ENCODE results near the gene ABI1. TPM values are rescaled to one million over a fixed set of nuclear protein-coding genes. Genes with fewer than 3 reads are reported as not detected.

The ABI1 gene
- total and polyA plus RNA-seq, 3 experiments from 2014 or later, result 35.9 to 79.7 (median 37.1) TPM

DNA sequence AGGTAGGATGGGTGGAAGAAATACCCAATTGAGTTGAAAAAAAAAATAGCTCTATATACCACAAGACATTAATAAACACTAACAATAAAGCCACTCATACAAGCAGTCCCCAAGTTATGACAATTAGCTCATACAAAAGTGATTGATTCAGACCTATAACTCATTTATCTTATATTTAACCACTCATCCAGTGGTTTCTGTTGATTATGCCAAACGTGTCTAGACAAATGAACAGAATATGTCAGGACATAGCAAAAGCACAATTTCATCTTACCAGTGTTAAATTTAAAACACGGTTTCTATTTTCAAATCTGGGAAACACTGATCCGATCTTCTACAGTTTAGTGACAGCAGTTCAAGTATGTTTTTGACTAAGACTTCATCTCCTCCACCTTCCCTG, 17.0 kb downstream of the ABI1 start:
- no peak overlapping the region for H3K27ac ChIP-seq (ENCODE audit: low read depth, low read length)
- DNase-seq, result no peak
- H3K9me3 ChIP-seq (ENCODE audit: low read length), result no peaks in the 10 kb centered on the region
- no peaks in the 10 kb centered on the region for H3K27me3 ChIP-seq (ENCODE audit: insufficient read depth, low read length, poor library complexity, severe bottlenecking)
- no peak overlapping the region for H3K4me3 ChIP-seq (ENCODE audit: low read length)
- peaks cover 66 to 90% (median 83%) of the 10 kb centered on the region in 3 donors for H3K4me1 Mint-ChIP-seq
- H3K27ac Mint-ChIP-seq, result peak overlapping the region in 7 of 8 donors; percentile 2 to 55 (median 35)
- POLR2A ChIA-PET, result no interaction called here
- H3K27me3 Mint-ChIP-seq, result no peaks in the 10 kb centered on the region
- no peaks in the 10 kb centered on the region for H3K9me3 Mint-ChIP-seq
- peak overlapping the region in 3 of 7 donors; percentile 1 to 4 (median 4) for H3K4me3 Mint-ChIP-seq
- H3K4me1 ChIP-seq (ENCODE audit: insufficient read depth, low read length), result peaks cover 64% of the 10 kb centered on the region
- CTCF ChIA-PET, result no interaction called here
- peaks cover 0 to 20% (median 8%) of the 10 kb centered on the region in 3 donors for H3K36me3 Mint-ChIP-seq
- no peaks in the 10 kb centered on the region for H3K36me3 ChIP-seq (ENCODE audit: insufficient read depth, low read length)

DNA sequence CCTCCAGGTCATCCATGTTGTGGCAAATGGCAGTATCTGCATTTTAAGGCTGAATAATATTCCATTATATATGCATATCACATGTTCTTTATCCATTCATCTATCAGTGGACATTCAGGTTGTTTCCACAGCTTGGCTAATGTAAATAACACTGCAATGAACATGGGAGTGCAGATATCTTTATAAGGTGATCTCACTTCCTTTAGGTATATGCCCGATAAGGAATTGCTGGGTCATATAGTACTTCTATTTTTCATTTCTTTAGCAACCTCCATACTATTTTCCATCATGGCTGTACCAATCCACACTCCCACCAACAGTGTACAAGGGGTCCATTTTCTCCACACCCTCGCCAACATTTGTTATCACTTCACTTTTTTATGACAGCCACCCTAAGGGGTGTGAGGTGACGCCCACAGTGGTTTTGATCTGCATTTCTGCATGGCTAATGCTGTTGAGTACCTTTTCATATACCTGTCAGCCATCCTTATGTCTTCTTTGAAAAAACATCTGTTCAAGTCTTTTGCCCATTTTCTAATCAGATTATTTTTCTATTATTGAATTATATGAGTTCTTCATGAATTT, 18.9 kb downstream of the ABI1 start:
- Mint-ChIP-seq H3K36me3 (peaks cover 0 to 23% (median 8%) of the 10 kb centered on the region in 3 donors), H3K27ac (peak overlapping the region in 5 of 8 donors; percentile 13 to 62 (median 41)), H3K27me3 (no peaks in the 10 kb centered on the region), H3K4me1 (peaks cover 77 to 95% (median 91%) of the 10 kb centered on the region in 3 donors), H3K4me3 (peak overlapping the region in 5 of 7 donors; percentile 3 to 68 (median 64)), H3K9me3 (no peaks in the 10 kb centered on the region)
- DNase-seq, result no peak
- no peak overlapping the region for H3K4me3 ChIP-seq (ENCODE audit: low read length)
- no peaks in the 10 kb centered on the region for H3K36me3 ChIP-seq (ENCODE audit: insufficient read depth, low read length)
- H3K9me3 ChIP-seq (ENCODE audit: low read length), result no peaks in the 10 kb centered on the region
- H3K4me1 ChIP-seq (ENCODE audit: insufficient read depth, low read length), result peaks cover 67% of the 10 kb centered on the region
- POLR2A ChIA-PET, result no interaction called here
- H3K27me3 ChIP-seq (ENCODE audit: insufficient read depth, low read length, poor library complexity, severe bottlenecking), result no peaks in the 10 kb centered on the region
- CTCF ChIA-PET, result interaction anchor here (0.7 kb wide), 1 partner anchor 19 kb away, joined by 3 read pairs; the partner anchor contains the start of gene ABI1
- H3K27ac ChIP-seq (ENCODE audit: low read depth, low read length), result no peak overlapping the region

DNA sequence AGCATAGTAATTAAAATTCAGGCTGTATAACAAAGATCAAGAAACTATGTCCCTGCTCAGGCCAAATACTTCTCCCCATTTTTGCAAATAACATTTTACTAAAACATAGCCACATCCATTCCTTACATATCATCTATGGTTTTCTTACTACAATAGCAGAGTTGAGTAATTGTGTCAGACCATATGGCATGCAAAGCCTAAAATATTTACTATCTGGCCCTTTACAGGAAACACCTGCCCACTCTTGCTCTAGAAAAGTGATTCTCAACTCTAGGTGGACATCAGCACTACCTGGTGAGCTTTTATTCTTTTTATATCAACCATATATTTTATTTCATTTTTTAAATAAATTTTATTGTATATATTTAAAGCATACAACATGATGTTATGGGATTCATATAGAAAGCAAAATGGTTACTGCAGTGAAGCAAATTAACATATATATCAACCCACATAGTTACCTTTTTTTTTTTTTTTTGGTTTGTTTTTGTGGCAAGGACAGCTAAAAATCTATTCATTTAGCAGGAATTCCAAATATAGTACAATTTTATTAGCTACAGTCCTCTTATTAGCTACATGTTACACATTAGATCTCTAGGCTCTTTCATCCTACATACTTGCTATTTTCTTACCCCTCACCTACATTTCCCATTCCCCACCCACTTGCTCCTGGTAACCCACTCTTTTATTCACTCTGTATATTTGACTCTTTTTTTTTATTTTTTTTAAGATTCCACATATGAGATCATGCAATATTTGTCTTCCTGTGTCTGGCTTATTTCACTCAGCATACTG, 19.6 kb downstream of the ABI1 start:
- Mint-ChIP-seq H3K36me3 (peaks cover 0 to 26% (median 4%) of the 10 kb centered on the region in 3 donors), H3K4me1 (peaks cover 79 to 95% (median 90%) of the 10 kb centered on the region in 3 donors), H3K4me3 (peak overlapping the region in 5 of 7 donors; percentile 3 to 68 (median 64)), H3K9me3 (no peaks in the 10 kb centered on the region), H3K27me3 (no peaks in the 10 kb centered on the region), H3K27ac (peak overlapping the region in 4 of 8 donors; percentile 13 to 73 (median 59))
- Histone ChIP-seq H3K4me1 (ENCODE audit: insufficient read depth, low read length) (peaks cover 64% of the 10 kb centered on the region), H3K27me3 (ENCODE audit: insufficient read depth, low read length, poor library complexity, severe bottlenecking) (no peaks in the 10 kb centered on the region), H3K9me3 (ENCODE audit: low read length) (no peaks in the 10 kb centered on the region), H3K36me3 (ENCODE audit: insufficient read depth, low read length) (no peaks in the 10 kb centered on the region), H3K27ac (ENCODE audit: low read depth, low read length) (no peak overlapping the region), H3K4me3 (ENCODE audit: low read length) (no peak overlapping the region)
- ChIA-PET POLR2A (no interaction called here), CTCF (interaction anchor here (0.7 kb wide), 1 partner anchor 20 kb away, joined by 3 read pairs; the partner anchor contains the start of gene ABI1)
- no peak for DNase-seq

DNA sequence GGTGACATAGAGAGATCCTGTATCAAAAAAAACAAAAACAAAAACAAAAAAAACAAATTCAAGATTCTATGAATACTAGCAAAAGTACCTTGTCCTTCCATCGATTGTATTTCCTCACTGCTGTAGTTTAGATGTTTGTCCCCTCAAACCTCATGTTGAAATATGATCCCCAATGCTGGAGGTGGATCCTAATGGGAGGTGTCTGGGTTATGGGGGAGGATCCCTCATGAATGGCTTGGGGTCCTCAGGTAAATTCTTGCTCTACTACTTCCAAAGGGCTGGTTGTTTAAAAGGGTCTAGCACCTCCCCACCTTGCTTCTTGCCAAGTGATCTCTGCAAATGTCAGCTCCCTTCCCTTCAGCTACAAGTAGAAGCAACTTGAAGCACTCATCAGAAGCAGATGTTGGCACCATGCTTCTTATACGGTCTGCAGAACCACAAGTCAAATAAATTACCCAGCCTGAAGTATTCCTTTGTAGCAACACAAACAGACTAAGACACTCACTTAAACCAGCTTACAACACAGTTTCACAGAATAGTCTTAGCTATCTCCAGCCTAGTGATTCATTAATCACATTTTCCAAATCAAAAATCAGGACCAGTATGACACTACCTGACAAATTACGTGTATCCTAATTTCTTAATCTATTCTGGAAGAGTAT, 20.7 kb downstream of the ABI1 start:
- H3K27ac Mint-ChIP-seq, result peak overlapping the region in 4 of 8 donors; percentile 48 to 78 (median 70)
- ChIA-PET CTCF (no interaction called here), POLR2A (no interaction called here)

DNA sequence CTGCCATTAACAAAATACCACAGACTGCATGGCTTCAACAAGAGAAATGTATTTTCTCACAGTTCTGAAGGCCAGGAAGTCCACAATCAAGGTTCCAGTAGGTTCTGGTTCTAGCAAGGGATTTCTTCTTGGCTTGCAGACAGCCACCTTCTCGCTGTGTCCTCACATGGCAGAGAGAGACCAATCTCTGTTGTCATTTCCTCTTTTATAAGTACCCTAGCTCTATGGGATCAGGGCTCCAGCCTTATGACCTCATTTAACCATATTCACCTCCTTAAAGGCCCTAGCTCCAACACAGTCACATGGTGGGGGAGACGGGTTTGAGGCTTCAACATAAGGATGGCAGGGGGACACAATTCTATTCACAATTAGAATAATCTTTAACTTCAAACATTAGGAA, 23.6 kb downstream of the ABI1 start:
- H3K27ac ChIP-seq (ENCODE audit: low read depth, low read length), result no peak overlapping the region
- Mint-ChIP-seq H3K36me3 (peaks cover 0 to 26% (median 8%) of the 10 kb centered on the region in 3 donors), H3K27ac (peak overlapping the region in 5 of 8 donors; percentile 6 to 75 (median 60)), H3K4me3 (no peak overlapping the region), H3K27me3 (no peaks in the 10 kb centered on the region), H3K4me1 (peaks cover 69 to 87% (median 86%) of the 10 kb centered on the region in 3 donors), H3K9me3 (no peaks in the 10 kb centered on the region)
- H3K4me1 ChIP-seq (ENCODE audit: insufficient read depth, low read length), result peaks cover 39% of the 10 kb centered on the region
- no peaks in the 10 kb centered on the region for H3K36me3 ChIP-seq (ENCODE audit: insufficient read depth, low read length)
- CTCF ChIA-PET, result no interaction called here
- H3K9me3 ChIP-seq (ENCODE audit: low read length), result no peaks in the 10 kb centered on the region
- DNase-seq, result no peak
- POLR2A ChIA-PET, result no interaction called here
- H3K27me3 ChIP-seq (ENCODE audit: insufficient read depth, low read length, poor library complexity, severe bottlenecking), result no peaks in the 10 kb centered on the region
- no peak overlapping the region for H3K4me3 ChIP-seq (ENCODE audit: low read length)

More for the DNA sequence above, 20.7 kb downstream of the ABI1 start:
- no peak overlapping the region for H3K4me3 ChIP-seq (ENCODE audit: low read length)
- Mint-ChIP-seq H3K9me3 (no peaks in the 10 kb centered on the region), H3K4me3 (peak overlapping the region in 4 of 7 donors; percentile 24 to 62 (median 58)), H3K27me3 (no peaks in the 10 kb centered on the region), H3K4me1 (peaks cover 74 to 87% (median 85%) of the 10 kb centered on the region in 3 donors), H3K36me3 (peaks cover 0 to 24% (median 5%) of the 10 kb centered on the region in 3 donors)
- no peaks in the 10 kb centered on the region for H3K9me3 ChIP-seq (ENCODE audit: low read length)
- peaks cover 53% of the 10 kb centered on the region for H3K4me1 ChIP-seq (ENCODE audit: insufficient read depth, low read length)
- no peak overlapping the region for H3K27ac ChIP-seq (ENCODE audit: low read depth, low read length)
- H3K27me3 ChIP-seq (ENCODE audit: insufficient read depth, low read length, poor library complexity, severe bottlenecking), result no peaks in the 10 kb centered on the region
- H3K36me3 ChIP-seq (ENCODE audit: insufficient read depth, low read length), result no peaks in the 10 kb centered on the region
- no peak for DNase-seq

DNA sequence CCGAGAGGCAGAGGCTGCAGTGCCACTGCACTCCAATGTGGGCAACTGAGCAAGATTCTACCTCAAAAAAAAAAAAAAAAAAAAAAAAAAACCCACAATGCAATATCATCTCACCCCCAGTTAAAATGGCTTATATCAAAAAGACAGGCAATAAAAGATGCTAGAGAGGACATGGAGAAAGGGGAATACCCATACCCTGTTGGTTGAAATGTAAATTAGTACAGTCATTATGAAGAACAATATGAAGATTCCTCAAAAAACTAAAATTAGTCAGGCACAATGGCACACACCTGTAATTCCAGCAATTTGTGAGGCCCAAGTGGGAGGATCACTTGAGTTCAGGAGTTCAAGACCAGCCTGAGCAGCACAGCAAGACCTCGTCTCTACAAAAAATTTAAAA, 25.7 kb downstream of the ABI1 start:
- Histone ChIP-seq H3K4me3 (ENCODE audit: low read length) (no peak overlapping the region), H3K27ac (ENCODE audit: low read depth, low read length) (no peak overlapping the region), H3K9me3 (ENCODE audit: low read length) (no peaks in the 10 kb centered on the region), H3K4me1 (ENCODE audit: insufficient read depth, low read length) (peaks cover 31% of the 10 kb centered on the region), H3K36me3 (ENCODE audit: insufficient read depth, low read length) (no peaks in the 10 kb centered on the region), H3K27me3 (ENCODE audit: insufficient read depth, low read length, poor library complexity, severe bottlenecking) (no peaks in the 10 kb centered on the region)
- peaks cover 3 to 33% (median 10%) of the 10 kb centered on the region in 3 donors for H3K36me3 Mint-ChIP-seq
- H3K9me3 Mint-ChIP-seq, result no peaks in the 10 kb centered on the region
- POLR2A ChIA-PET, result no interaction called here
- peaks cover 62 to 83% (median 82%) of the 10 kb centered on the region in 3 donors for H3K4me1 Mint-ChIP-seq
- peak overlapping the region in 1 of 8 donors; percentile 48 for H3K27ac Mint-ChIP-seq
- DNase-seq, result no peak
- CTCF ChIA-PET, result no interaction called here
- H3K27me3 Mint-ChIP-seq, result no peaks in the 10 kb centered on the region
- peak overlapping the region in 2 of 7 donors; percentile 56 to 60 for H3K4me3 Mint-ChIP-seq

DNA sequence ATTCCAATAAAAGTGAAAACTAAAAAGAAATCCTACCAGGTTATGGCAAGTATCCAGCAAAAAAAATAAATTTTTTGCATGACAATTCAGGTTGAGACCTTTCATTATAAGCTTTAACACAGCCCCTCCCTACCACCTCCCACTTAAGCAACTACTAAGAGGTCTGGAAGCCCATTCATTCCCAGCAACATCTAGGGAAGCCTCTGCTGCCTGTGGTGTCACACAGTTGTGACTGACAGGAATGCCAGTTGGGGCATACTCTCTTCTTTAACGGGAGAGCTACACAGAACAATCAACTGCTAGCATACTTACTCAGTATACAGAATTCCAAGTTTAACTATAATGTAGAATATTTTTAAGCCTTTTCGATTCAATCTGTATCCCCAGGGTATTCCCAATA, 27.8 kb downstream of the ABI1 start:
- no peaks in the 10 kb centered on the region for H3K36me3 ChIP-seq (ENCODE audit: insufficient read depth, low read length)

More for the DNA sequence above, 27.8 kb downstream of the ABI1 start:
- Histone ChIP-seq H3K9me3 (ENCODE audit: low read length) (no peaks in the 10 kb centered on the region), H3K4me1 (ENCODE audit: insufficient read depth, low read length) (peaks cover 23% of the 10 kb centered on the region), H3K4me3 (ENCODE audit: low read length) (no peak overlapping the region), H3K27me3 (ENCODE audit: insufficient read depth, low read length, poor library complexity, severe bottlenecking) (no peaks in the 10 kb centered on the region), H3K27ac (ENCODE audit: low read depth, low read length) (no peak overlapping the region)
- no peak for DNase-seq
- Mint-ChIP-seq H3K4me1 (peaks cover 56 to 81% (median 76%) of the 10 kb centered on the region in 3 donors), H3K27ac (peak overlapping the region in 2 of 8 donors; percentile 49 to 83), H3K9me3 (no peaks in the 10 kb centered on the region), H3K36me3 (peaks cover 5 to 29% (median 8%) of the 10 kb centered on the region in 3 donors), H3K27me3 (no peaks in the 10 kb centered on the region), H3K4me3 (no peak overlapping the region)
- ChIA-PET CTCF (no interaction called here), POLR2A (no interaction called here)

Data from CD8-positive, alpha-beta memory T cell (primary cell).